GM21576 (cell line): ENCODE data around the gene CCDC88B.

ENCODE experiments used
- ATAC-seq: cut with Tn5 transposase; IDR thresholded peaks from one replicate; pipeline ENCODE4 v1.9.1; 2021; ENCODE audit warnings: mild to moderate bottlenecking, moderate library complexity; ENCODE audit not compliant: unreplicated experiment

The CCDC88B gene

GRCh38 chr11:64406221-64406946 is 66.4 kb downstream of the CCDC88B start:
- no peak for ATAC-seq
